Measurements from ENCODE around the gene MYO1G. TPM values are rescaled to one million over a fixed set of nuclear protein-coding genes. Genes with fewer than 3 reads are reported as not detected.

The MYO1G gene
- total RNA-seq, 1 donor from 2014 or later = 0.54 TPM

GRCh38 chr7:45003789-45004188, 25.0 kb upstream of the MYO1G start:
- TF ChIP-seq, protein P1, sequence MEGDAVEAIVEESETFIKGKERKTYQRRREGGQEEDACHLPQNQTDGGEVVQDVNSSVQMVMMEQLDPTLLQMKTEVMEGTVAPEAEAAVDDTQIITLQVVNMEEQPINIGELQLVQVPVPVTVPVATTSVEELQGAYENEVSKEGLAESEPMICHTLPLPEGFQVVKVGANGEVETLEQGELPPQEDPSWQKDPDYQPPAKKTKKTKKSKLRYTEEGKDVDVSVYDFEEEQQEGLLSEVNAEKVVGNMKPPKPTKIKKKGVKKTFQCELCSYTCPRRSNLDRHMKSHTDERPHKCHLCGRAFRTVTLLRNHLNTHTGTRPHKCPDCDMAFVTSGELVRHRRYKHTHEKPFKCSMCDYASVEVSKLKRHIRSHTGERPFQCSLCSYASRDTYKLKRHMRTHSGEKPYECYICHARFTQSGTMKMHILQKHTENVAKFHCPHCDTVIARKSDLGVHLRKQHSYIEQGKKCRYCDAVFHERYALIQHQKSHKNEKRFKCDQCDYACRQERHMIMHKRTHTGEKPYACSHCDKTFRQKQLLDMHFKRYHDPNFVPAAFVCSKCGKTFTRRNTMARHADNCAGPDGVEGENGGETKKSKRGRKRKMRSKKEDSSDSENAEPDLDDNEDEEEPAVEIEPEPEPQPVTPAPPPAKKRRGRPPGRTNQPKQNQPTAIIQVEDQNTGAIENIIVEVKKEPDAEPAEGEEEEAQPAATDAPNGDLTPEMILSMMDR (IDR thresholded peaks at IDR 0.05; ENCODE audit: partially characterized antibody, unreplicated experiment) = no peak
- no peak overlapping the region for H3K27ac Mint-ChIP-seq (ENCODE audit: unreplicated experiment)

DNA sequence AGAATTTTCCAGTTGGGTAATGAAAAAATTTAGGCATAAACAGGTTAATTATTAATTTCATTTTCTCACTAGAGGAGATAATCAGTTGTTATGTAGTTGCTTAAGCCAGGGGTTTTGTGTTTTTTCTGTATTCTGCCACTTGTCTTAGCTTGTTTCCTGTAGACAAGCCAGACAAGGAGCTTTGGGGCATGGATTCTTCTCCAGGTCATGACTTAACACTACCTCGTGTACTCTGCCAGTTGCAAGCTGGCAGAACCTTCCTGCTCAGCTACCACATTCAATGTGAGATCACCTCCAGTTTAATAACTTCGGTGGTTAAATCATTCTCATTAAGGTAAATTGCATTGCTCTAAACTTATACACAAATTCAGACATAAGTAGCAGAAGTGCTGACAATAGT, 23.0 kb upstream of the MYO1G start:
- no peak for DNase-seq
- Mint-ChIP-seq H3K4me3 (ENCODE audit: unreplicated experiment) (peak overlapping the region; percentile 92), H3K27me3 (ENCODE audit: unreplicated experiment) (peaks cover 12% of the 10 kb centered on the region), H3K4me1 (ENCODE audit: low read depth, unreplicated experiment) (peaks cover 12% of the 10 kb centered on the region), H3K9me3 (ENCODE audit: unreplicated experiment) (peaks cover 9% of the 10 kb centered on the region), H3K27ac (ENCODE audit: unreplicated experiment) (peak overlapping the region; percentile 89), H3K36me3 (ENCODE audit: unreplicated experiment) (no peaks in the 10 kb centered on the region)
- TF ChIP-seq, protein P1 (IDR thresholded peaks at IDR 0.05; ENCODE audit: partially characterized antibody, unreplicated experiment) = no peak

More at GRCh38 chr7:45003789-45004188, 25.0 kb upstream of the MYO1G start:
- Mint-ChIP-seq H3K36me3 (ENCODE audit: unreplicated experiment) (peaks cover 4% of the 10 kb centered on the region), H3K4me1 (ENCODE audit: low read depth, unreplicated experiment) (peaks cover 13% of the 10 kb centered on the region), H3K27me3 (ENCODE audit: unreplicated experiment) (peaks cover 14% of the 10 kb centered on the region), H3K9me3 (ENCODE audit: unreplicated experiment) (peaks cover 7% of the 10 kb centered on the region), H3K4me3 (ENCODE audit: unreplicated experiment) (no peak overlapping the region)
- no peak for DNase-seq

- TF ChIP-seq, protein P1 (IDR thresholded peaks at IDR 0.05; ENCODE audit: partially characterized antibody, unreplicated experiment) = no peak
- H3K9me3 Mint-ChIP-seq (ENCODE audit: unreplicated experiment) = peaks cover 9% of the 10 kb centered on the region
- peaks cover 14% of the 10 kb centered on the region for H3K4me1 Mint-ChIP-seq (ENCODE audit: low read depth, unreplicated experiment)
- H3K4me3 Mint-ChIP-seq (ENCODE audit: unreplicated experiment) = peak overlapping the region; percentile 92
- peak; percentile 40 for DNase-seq
- H3K27me3 Mint-ChIP-seq (ENCODE audit: unreplicated experiment) = peaks cover 12% of the 10 kb centered on the region
- peak overlapping the region; percentile 89 for H3K27ac Mint-ChIP-seq (ENCODE audit: unreplicated experiment)
- no peaks in the 10 kb centered on the region for H3K36me3 Mint-ChIP-seq (ENCODE audit: unreplicated experiment)
Measured at GRCh38 chr7:45001138-45001694, 22.4 kb upstream of the MYO1G start.

- peak; percentile 82 for DNase-seq
- Mint-ChIP-seq H3K4me3 (ENCODE audit: unreplicated experiment) (peak within 1 kb of the TSS; percentile 92), H3K27ac (ENCODE audit: unreplicated experiment) (peak within 1 kb of the TSS; percentile 94), H3K27me3 (ENCODE audit: unreplicated experiment) (peaks cover 12% of the 10 kb centered on the region), H3K9me3 (ENCODE audit: unreplicated experiment) (peaks cover 9% of the 10 kb centered on the region), H3K36me3 (ENCODE audit: unreplicated experiment) (no peaks in the 10 kb centered on the region), H3K4me1 (ENCODE audit: low read depth, unreplicated experiment) (peaks cover 14% of the 10 kb centered on the region)
- TF ChIP-seq, protein P1 (IDR thresholded peaks at IDR 0.05; ENCODE audit: partially characterized antibody, unreplicated experiment) = no peak
Measured at GRCh38 chr7:45000093-45001032, 21.5 kb upstream of the MYO1G start, which contains the start of gene CCM2. Gene CCM2, plus strand, starts transcription at chr7:45000201. Its CDS starts 133 bp downstream, at chr7:45000334.
